ENCODE data around the gene FRMD5. TPM values are rescaled to one million over a fixed set of nuclear protein-coding genes. Genes with fewer than 3 reads are reported as not detected.

Gene FRMD5
- total and polyA plus RNA-seq, 2 donors, result 0.09 to 0.11 TPM

- 24% methylated on average over 8 of the region's 8 CpGs for WGBS
- peak; percentile 14 to 71 (median 45) for DNase-seq (ENCODE audit: low read depth in 6 of 9, low spot score in 9 of 9)
- H3K27ac ChIP-seq (ENCODE audit: low read depth in 1 of 2, low read length in 1 of 2), result no peak overlapping the region
Observed at GRCh38 chr15:43903864-43904290, 291.2 kb downstream of the FRMD5 start.

GRCh38 chr15:43901495-43901894 lies 293.6 kb downstream of the FRMD5 start:
- no peaks in the 10 kb centered on the region for H3K4me1 ChIP-seq (ENCODE audit: control insufficient read depth in 2 of 2, insufficient read depth in 2 of 2, low read length in 2 of 2)
- no peak overlapping the region for H3K4me3 ChIP-seq (ENCODE audit: low read length in 2 of 2)
- WGBS, result 96% methylated on average over 10 of the region's 10 CpGs
- no peak for DNase-seq (ENCODE audit: low read depth in 6 of 9, low spot score in 9 of 9)
- no peaks in the 10 kb centered on the region for H3K27me3 ChIP-seq (ENCODE audit: control insufficient read depth in 2 of 2, insufficient read depth in 1 of 2, low read length in 1 of 2)
- H3K27ac ChIP-seq (ENCODE audit: low read depth in 1 of 2, low read length in 1 of 2), result no peak overlapping the region
- H3K9me3 ChIP-seq (ENCODE audit: control insufficient read depth in 2 of 2, insufficient read depth in 1 of 2, low read length in 1 of 2), result no peaks in the 10 kb centered on the region
- H3K36me3 ChIP-seq (ENCODE audit: control insufficient read depth in 2 of 2, insufficient read depth in 2 of 2, low read length in 1 of 2), result no peaks in the 10 kb centered on the region

More at GRCh38 chr15:43903864-43904290, 291.2 kb downstream of the FRMD5 start:
- H3K36me3 ChIP-seq (ENCODE audit: control insufficient read depth in 2 of 2, insufficient read depth in 2 of 2, low read length in 1 of 2), result no peaks in the 10 kb centered on the region
- H3K4me1 ChIP-seq (ENCODE audit: control insufficient read depth in 2 of 2, insufficient read depth in 2 of 2, low read length in 2 of 2), result no peaks in the 10 kb centered on the region
- H3K27me3 ChIP-seq (ENCODE audit: control insufficient read depth in 2 of 2, insufficient read depth in 1 of 2, low read length in 1 of 2), result no peaks in the 10 kb centered on the region
- no peaks in the 10 kb centered on the region for H3K9me3 ChIP-seq (ENCODE audit: control insufficient read depth in 2 of 2, insufficient read depth in 1 of 2, low read length in 1 of 2)
- no peak overlapping the region for H3K4me3 ChIP-seq (ENCODE audit: low read length in 2 of 2)

GRCh38 chr15:43900996-43901395 lies 294.1 kb downstream of the FRMD5 start:
- Histone ChIP-seq H3K4me1 (ENCODE audit: control insufficient read depth in 2 of 2, insufficient read depth in 2 of 2, low read length in 2 of 2) (no peaks in the 10 kb centered on the region), H3K27ac (ENCODE audit: low read depth in 1 of 2, low read length in 1 of 2) (no peak overlapping the region), H3K9me3 (ENCODE audit: control insufficient read depth in 2 of 2, insufficient read depth in 1 of 2, low read length in 1 of 2) (no peaks in the 10 kb centered on the region), H3K27me3 (ENCODE audit: control insufficient read depth in 2 of 2, insufficient read depth in 1 of 2, low read length in 1 of 2) (no peaks in the 10 kb centered on the region), H3K4me3 (ENCODE audit: low read length in 2 of 2) (no peak overlapping the region), H3K36me3 (ENCODE audit: control insufficient read depth in 2 of 2, insufficient read depth in 2 of 2, low read length in 1 of 2) (no peaks in the 10 kb centered on the region)
- WGBS, result 100% methylated on average over 1 of the region's 1 CpG
- no peak for DNase-seq (ENCODE audit: low read depth in 6 of 9, low spot score in 9 of 9)

- Histone ChIP-seq H3K4me1 (ENCODE audit: control insufficient read depth in 2 of 2, insufficient read depth in 2 of 2, low read length in 2 of 2) (no peaks in the 10 kb centered on the region), H3K9me3 (ENCODE audit: control insufficient read depth in 2 of 2, insufficient read depth in 1 of 2, low read length in 1 of 2) (no peaks in the 10 kb centered on the region), H3K4me3 (ENCODE audit: low read length in 2 of 2) (no peak overlapping the region), H3K36me3 (ENCODE audit: control insufficient read depth in 2 of 2, insufficient read depth in 2 of 2, low read length in 1 of 2) (no peaks in the 10 kb centered on the region), H3K27me3 (ENCODE audit: control insufficient read depth in 2 of 2, insufficient read depth in 1 of 2, low read length in 1 of 2) (no peaks in the 10 kb centered on the region), H3K27ac (ENCODE audit: low read depth in 1 of 2, low read length in 1 of 2) (no peak overlapping the region)
- 82% methylated on average over 5 of the region's 5 CpGs for WGBS
- no peak for DNase-seq (ENCODE audit: low read depth in 6 of 9, low spot score in 9 of 9)
Observed at GRCh38 chr15:43899928-43900327, 295.1 kb downstream of the FRMD5 start.

- Histone ChIP-seq H3K9me3 (ENCODE audit: control insufficient read depth in 2 of 2, insufficient read depth in 1 of 2, low read length in 1 of 2) (no peaks in the 10 kb centered on the region), H3K36me3 (ENCODE audit: control insufficient read depth in 2 of 2, insufficient read depth in 2 of 2, low read length in 1 of 2) (no peaks in the 10 kb centered on the region), H3K27me3 (ENCODE audit: control insufficient read depth in 2 of 2, insufficient read depth in 1 of 2, low read length in 1 of 2) (no peaks in the 10 kb centered on the region), H3K4me1 (ENCODE audit: control insufficient read depth in 2 of 2, insufficient read depth in 2 of 2, low read length in 2 of 2) (no peaks in the 10 kb centered on the region), H3K27ac (ENCODE audit: low read depth in 1 of 2, low read length in 1 of 2) (no peak overlapping the region), H3K4me3 (ENCODE audit: low read length in 2 of 2) (no peak overlapping the region)
- no peak for DNase-seq (ENCODE audit: low read depth in 6 of 9, low spot score in 9 of 9)
- WGBS, result 98% methylated on average over 2 of the region's 2 CpGs
Observed at GRCh38 chr15:43898891-43899290, 296.2 kb downstream of the FRMD5 start.

GRCh38 chr15:43896543-43896942 lies 298.5 kb downstream of the FRMD5 start:
- 96% methylated on average over 1 of the region's 1 CpG for WGBS
- Histone ChIP-seq H3K9me3 (ENCODE audit: control insufficient read depth in 2 of 2, insufficient read depth in 1 of 2, low read length in 1 of 2) (no peaks in the 10 kb centered on the region), H3K36me3 (ENCODE audit: control insufficient read depth in 2 of 2, insufficient read depth in 2 of 2, low read length in 1 of 2) (no peaks in the 10 kb centered on the region), H3K4me1 (ENCODE audit: control insufficient read depth in 2 of 2, insufficient read depth in 2 of 2, low read length in 2 of 2) (no peaks in the 10 kb centered on the region), H3K4me3 (ENCODE audit: low read length in 2 of 2) (no peak overlapping the region), H3K27ac (ENCODE audit: low read depth in 1 of 2, low read length in 1 of 2) (no peak overlapping the region), H3K27me3 (ENCODE audit: control insufficient read depth in 2 of 2, insufficient read depth in 1 of 2, low read length in 1 of 2) (no peaks in the 10 kb centered on the region)
- DNase-seq (ENCODE audit: low read depth in 6 of 9, low spot score in 9 of 9), result no peak

- Histone ChIP-seq H3K4me3 (ENCODE audit: low read length in 2 of 2) (no peak overlapping the region), H3K27ac (ENCODE audit: low read depth in 1 of 2, low read length in 1 of 2) (no peak overlapping the region), H3K27me3 (ENCODE audit: control insufficient read depth in 2 of 2, insufficient read depth in 1 of 2, low read length in 1 of 2) (no peaks in the 10 kb centered on the region), H3K36me3 (ENCODE audit: control insufficient read depth in 2 of 2, insufficient read depth in 2 of 2, low read length in 1 of 2) (no peaks in the 10 kb centered on the region), H3K9me3 (ENCODE audit: control insufficient read depth in 2 of 2, insufficient read depth in 1 of 2, low read length in 1 of 2) (no peaks in the 10 kb centered on the region), H3K4me1 (ENCODE audit: control insufficient read depth in 2 of 2, insufficient read depth in 2 of 2, low read length in 2 of 2) (no peaks in the 10 kb centered on the region)
- WGBS, result 78% methylated on average over 5 of the region's 5 CpGs
- DNase-seq (ENCODE audit: low read depth in 6 of 9, low spot score in 9 of 9), result no peak
Observed at GRCh38 chr15:43895586-43895985, 299.5 kb downstream of the FRMD5 start.

GRCh38 chr15:43893956-43894355 lies 301.1 kb downstream of the FRMD5 start:
- Histone ChIP-seq H3K27ac (ENCODE audit: low read depth in 1 of 2, low read length in 1 of 2) (no peak overlapping the region), H3K36me3 (ENCODE audit: control insufficient read depth in 2 of 2, insufficient read depth in 2 of 2, low read length in 1 of 2) (no peaks in the 10 kb centered on the region), H3K4me1 (ENCODE audit: control insufficient read depth in 2 of 2, insufficient read depth in 2 of 2, low read length in 2 of 2) (no peaks in the 10 kb centered on the region), H3K4me3 (ENCODE audit: low read length in 2 of 2) (no peak overlapping the region), H3K9me3 (ENCODE audit: control insufficient read depth in 2 of 2, insufficient read depth in 1 of 2, low read length in 1 of 2) (no peaks in the 10 kb centered on the region), H3K27me3 (ENCODE audit: control insufficient read depth in 2 of 2, insufficient read depth in 1 of 2, low read length in 1 of 2) (no peaks in the 10 kb centered on the region)
- DNase-seq (ENCODE audit: low read depth in 6 of 9, low spot score in 9 of 9), result no peak
- WGBS, result 98% methylated on average over 1 of the region's 1 CpG

GRCh38 chr15:43889042-43889441 lies 306.0 kb downstream of the FRMD5 start:
- 97% methylated on average over 3 of the region's 3 CpGs for WGBS

GRCh38 chr15:43887901-43888300 lies 307.2 kb downstream of the FRMD5 start:
- no peaks in the 10 kb centered on the region for H3K4me1 ChIP-seq (ENCODE audit: control insufficient read depth in 2 of 2, insufficient read depth in 2 of 2, low read length in 2 of 2)
- no peaks in the 10 kb centered on the region for H3K27me3 ChIP-seq (ENCODE audit: control insufficient read depth in 2 of 2, insufficient read depth in 1 of 2, low read length in 1 of 2)
- WGBS, result 98% methylated on average over 5 of the region's 5 CpGs
- no peaks in the 10 kb centered on the region for H3K9me3 ChIP-seq (ENCODE audit: control insufficient read depth in 2 of 2, insufficient read depth in 1 of 2, low read length in 1 of 2)
- H3K27ac ChIP-seq (ENCODE audit: low read depth in 1 of 2, low read length in 1 of 2), result no peak overlapping the region
- no peak for DNase-seq (ENCODE audit: low read depth in 6 of 9, low spot score in 9 of 9)
- peaks cover 2 to 10% of the 10 kb centered on the region in 2 donors for H3K36me3 ChIP-seq (ENCODE audit: control insufficient read depth in 2 of 2, insufficient read depth in 2 of 2, low read length in 1 of 2)
- no peak overlapping the region for H3K4me3 ChIP-seq (ENCODE audit: low read length in 2 of 2)

More at GRCh38 chr15:43889042-43889441, 306.0 kb downstream of the FRMD5 start:
- Histone ChIP-seq H3K4me3 (ENCODE audit: low read length in 2 of 2) (no peak overlapping the region), H3K27me3 (ENCODE audit: control insufficient read depth in 2 of 2, insufficient read depth in 1 of 2, low read length in 1 of 2) (no peaks in the 10 kb centered on the region), H3K27ac (ENCODE audit: low read depth in 1 of 2, low read length in 1 of 2) (no peak overlapping the region), H3K4me1 (ENCODE audit: control insufficient read depth in 2 of 2, insufficient read depth in 2 of 2, low read length in 2 of 2) (no peaks in the 10 kb centered on the region), H3K36me3 (ENCODE audit: control insufficient read depth in 2 of 2, insufficient read depth in 2 of 2, low read length in 1 of 2) (peaks cover 2 to 6% of the 10 kb centered on the region in 2 donors), H3K9me3 (ENCODE audit: control insufficient read depth in 2 of 2, insufficient read depth in 1 of 2, low read length in 1 of 2) (no peaks in the 10 kb centered on the region)
- DNase-seq (ENCODE audit: low read depth in 6 of 9, low spot score in 9 of 9), result no peak

All from thymus (tissue), 11 donors.